GM12873 (cell line): Measurements from ENCODE around the gene OR2A12.
A peak's percentile ranks its signal among the peaks of the same experiment; 100 is the strongest.

ENCODE experiments used
- CTCF ChIP-seq: IDR thresholded peaks from 2 replicates; pipeline ENCODE4 v1.5.1; 2012; ENCODE audit warnings: low read depth, mild to moderate bottlenecking, moderate library complexity, low read length, control low read depth; ENCODE audit not compliant: insufficient read depth; ENCODE audit errors: missing control alignments

The OR2A12 gene

DNA sequence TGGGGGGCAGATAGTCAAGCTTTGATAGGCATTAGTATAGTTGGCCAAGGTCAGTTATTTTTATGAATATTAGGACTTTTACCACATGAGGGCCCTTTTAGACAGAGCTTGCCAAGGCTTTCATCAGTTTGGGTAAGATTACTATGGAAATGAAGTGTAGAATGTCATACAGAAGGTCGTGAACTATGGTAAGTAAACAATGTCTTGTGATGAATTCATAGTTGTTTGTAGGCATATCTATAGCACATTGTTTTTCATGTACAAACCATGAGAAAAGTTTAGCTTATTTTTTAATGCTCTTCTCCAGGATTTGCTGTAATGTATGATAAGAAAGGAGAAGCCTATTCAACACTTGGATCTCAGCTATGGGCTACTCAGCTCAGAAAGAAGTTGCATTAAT is 27.6 kb downstream of the OR2A12 start:
- no peak for TF ChIP-seq CTCF

- no peak for TF ChIP-seq CTCF
Observed at GRCh38 chr7:144118341-144118740, 32.3 kb downstream of the OR2A12 start.

DNA sequence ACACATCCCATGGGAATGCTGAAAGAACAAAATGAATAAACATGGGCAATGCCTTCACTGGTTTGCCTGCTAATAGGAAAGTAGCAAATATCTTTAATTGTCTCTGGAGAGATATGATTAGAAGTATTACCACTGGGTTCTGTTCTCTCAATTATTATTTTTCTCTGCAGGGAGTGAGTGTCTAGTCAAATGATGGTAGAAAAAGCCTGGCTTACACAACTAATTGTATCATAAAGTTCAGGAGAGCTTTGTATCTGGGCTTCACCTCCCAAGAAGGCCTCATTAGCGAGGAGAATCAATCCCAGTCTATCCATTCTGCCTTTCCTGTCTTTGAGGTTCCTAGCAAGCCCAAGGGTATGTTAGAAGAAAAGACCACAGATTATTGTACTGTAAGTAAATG is 36.8 kb downstream of the OR2A12 start, which contains the start of gene OR2A14:
Gene OR2A14, plus strand, starts transcription at position 301 of the 400 bp plus-strand sequence. CDS start 5,937 bp downstream, outside the sequence.
- TF ChIP-seq CTCF: no peak

GRCh38 chr7:144127714-144128334 is 41.7 kb downstream of the OR2A12 start:
- peak; percentile 93 for TF ChIP-seq CTCF

DNA sequence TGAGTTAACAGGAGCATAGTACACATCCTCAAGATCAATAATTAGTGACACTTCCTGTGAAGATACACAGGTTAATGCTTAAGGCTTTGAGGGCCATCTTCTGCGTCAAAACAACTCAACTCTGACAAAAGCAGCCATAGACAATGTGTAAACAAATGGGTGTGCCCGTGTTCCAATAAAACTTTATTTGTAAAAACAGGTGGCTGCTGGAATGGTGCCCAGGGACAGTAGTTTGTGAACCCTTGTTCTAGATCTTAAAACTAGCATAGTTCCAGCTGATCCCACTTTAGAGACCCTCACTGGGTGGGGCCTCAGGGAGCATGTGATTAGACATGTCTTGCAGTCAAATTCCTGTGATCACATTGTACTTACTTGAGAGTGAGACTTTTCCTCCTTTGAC is 44.7 kb downstream of the OR2A12 start:
- TF ChIP-seq CTCF: no peak

- no peak for TF ChIP-seq CTCF
Observed at GRCh38 chr7:144132262-144132661, 46.2 kb downstream of the OR2A12 start.

DNA sequence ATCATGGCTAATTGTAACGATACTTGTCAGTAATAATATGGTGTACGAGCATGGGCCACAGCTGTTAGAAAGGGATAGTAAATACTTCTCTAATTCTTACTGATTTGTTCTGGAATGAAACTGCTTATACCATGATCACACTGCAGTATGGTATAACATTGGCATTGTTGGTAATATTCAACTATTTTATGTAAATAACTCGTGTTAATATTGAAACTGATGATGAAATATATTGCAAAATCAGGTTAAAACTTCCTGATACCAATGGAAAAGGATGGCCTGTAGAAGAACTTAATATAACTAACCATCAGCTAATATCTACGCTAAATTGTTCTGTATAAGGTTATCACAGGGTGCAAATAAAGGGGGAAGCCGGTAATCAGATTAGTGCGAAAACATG is 47.2 kb downstream of the OR2A12 start:
- TF ChIP-seq CTCF: no peak
